COLO668 (cell line): ENCODE results near the gene ARAP3.
A peak's percentile ranks its signal among the peaks of the same experiment; 100 is the strongest.

Source experiments
- DNase-seq: peaks from one replicate; lab custom pipeline; 2025; ENCODE audit not compliant: unreplicated experiment; lab: John Stamatoyannopoulos, UW

Gene ARAP3

GRCh38 chr5:141701360-141702119, 19.5 kb upstream of the ARAP3 start:
- no peak for DNase-seq

GRCh38 chr5:141697586-141697985, 15.6 kb upstream of the ARAP3 start:
- DNase-seq, result no peak

- no peak for DNase-seq
Measured at GRCh38 chr5:141696431-141696830, 14.4 kb upstream of the ARAP3 start.

- peak; percentile 59 for DNase-seq
Measured at GRCh38 chr5:141695627-141696215, 13.7 kb upstream of the ARAP3 start.

GRCh38 chr5:141694479-141694878, 12.4 kb upstream of the ARAP3 start:
- DNase-seq, result peak; percentile 64

GRCh38 chr5:141692919-141693725, 11.1 kb upstream of the ARAP3 start:
- DNase-seq, result peak; percentile 56

- no peak for DNase-seq
Measured at GRCh38 chr5:141692533-141692888, 10.5 kb upstream of the ARAP3 start.

GRCh38 chr5:141691867-141692532, 10.0 kb upstream of the ARAP3 start:
- DNase-seq, result peak; percentile 69

- DNase-seq, result no peak
Measured at GRCh38 chr5:141691286-141691866, 9.3 kb upstream of the ARAP3 start.

GRCh38 chr5:141686648-141687416, 4.8 kb upstream of the ARAP3 start:
- no peak for DNase-seq

- no peak for DNase-seq
Measured at GRCh38 chr5:141685591-141685990, 3.6 kb upstream of the ARAP3 start.

GRCh38 chr5:141683596-141684141, 1.6 kb upstream of the ARAP3 start:
- DNase-seq, result no peak

GRCh38 chr5:141681295-141681694, 735 bp downstream of the ARAP3 start:
- DNase-seq, result no peak

GRCh38 chr5:141680751-141681201, 1.3 kb downstream of the ARAP3 start:
- peak; percentile 1 for DNase-seq

GRCh38 chr5:141680178-141680577, 1.9 kb downstream of the ARAP3 start:
- no peak for DNase-seq

GRCh38 chr5:141677415-141677814, 4.6 kb downstream of the ARAP3 start:
- DNase-seq, result no peak

GRCh38 chr5:141675672-141676071, 6.4 kb downstream of the ARAP3 start:
- no peak for DNase-seq

- no peak for DNase-seq
Measured at GRCh38 chr5:141674747-141675146, 7.3 kb downstream of the ARAP3 start.

- no peak for DNase-seq
Measured at GRCh38 chr5:141672841-141673813, 8.9 kb downstream of the ARAP3 start.
